DOHH2 (cell line): ENCODE results near the gene C13orf46.

Experiments
- CTCF ChIP-seq: fragments of 200-600 bp; sonication (generic); IDR thresholded peaks from one replicate; pipeline ENCODE4 v1.5.1; 2014; ENCODE audit warnings: antibody characterized with exemption, mild to moderate bottlenecking, low read depth, low read length; ENCODE audit not compliant: poor library complexity, severe bottlenecking
- EZH2phosphoT487 ChIP-seq: fragments of 200-600 bp; sonication (generic); IDR thresholded peaks from 2 replicates; pipeline ENCODE4 v1.6.1; 2017; ENCODE audit warnings: borderline replicate concordance, mild to moderate bottlenecking, antibody characterized with exemption, low read length, moderate library complexity, mixed read lengths

- TF ChIP-seq CTCF (no peak), EZH2phosphoT487 (no peak)
These were observed 41.9 kb downstream of the C13orf46 start for GRCh38 chr13:113931841-113932459.
